CD4-positive, alpha-beta T cell (primary cell): ENCODE measurements around the gene CADPS. TPM values are rescaled to one million over a fixed set of nuclear protein-coding genes. Genes with fewer than 3 reads are reported as not detected.

Source experiments
- ATAC-seq: fragments of 200-7000 bp; cut with Tn5 transposase; one replicate; pipeline ENCODE4 v1.10.0; 2022; ENCODE audit warnings: mild to moderate bottlenecking; ENCODE audit not compliant: poor library complexity
- CTCF ChIA-PET: fragments of 350-600 bp; sonication (Branson Sonifier 250); formaldehyde crosslinking; loops from one replicate; lab custom pipeline; 2021; ENCODE audit warnings: antibody characterized with exemption, inconsistent platforms; lab: Charles Lee
- POLR2A ChIA-PET: fragments of 350-600 bp; sonication (Branson Sonifier 250); formaldehyde crosslinking; loops from one replicate; lab custom pipeline; 2021; ENCODE audit warnings: antibody characterized with exemption, inconsistent platforms; lab: Charles Lee
- DNase-seq, 14 experiments: peaks; one replicate each; pipeline ENCODE4 v3.0.0-alpha.2; 2013 to 2020; ENCODE audit warnings: mixed read lengths in 2 of 14
- H3K27ac ChIP-seq, 2 donors: one replicate each; pipeline versions ENCODE4 v1.5.1 to v1.7.0; 2013; ENCODE audit warnings: low read length in 2 of 2, low read depth in 1 of 2, mild to moderate bottlenecking in 1 of 2
- H3K27me3 ChIP-seq, 2 experiments: 1 replicate in 1 of 2; 2 replicates in 1 of 2; pipeline versions ENCODE4 v1.6.1 to v1.7.0; 2013; ENCODE audit warnings: low read length in 2 of 2, control low read depth in 1 of 2, mild to moderate bottlenecking in 1 of 2, moderate library complexity in 1 of 2; ENCODE audit not compliant: insufficient read depth in 2 of 2, control insufficient read depth in 1 of 2
- H3K36me3 ChIP-seq: one replicate; pipeline ENCODE4 v1.6.1; 2013; ENCODE audit warnings: low read length, control low read depth; ENCODE audit not compliant: insufficient read depth
- H3K4me1 ChIP-seq: one replicate; pipeline ENCODE4 v1.6.1; 2013; ENCODE audit warnings: low read length, control low read depth; ENCODE audit not compliant: insufficient read depth
- H3K4me3 ChIP-seq: one replicate; pipeline ENCODE4 v1.5.1; 2013; ENCODE audit warnings: mild to moderate bottlenecking, low read length, moderate library complexity
- H3K9me3 ChIP-seq, 2 experiments: 1 replicate in 1 of 2; 2 replicates in 1 of 2; pipeline versions ENCODE4 v1.6.1 to v1.7.0; 2013; ENCODE audit warnings: low read length in 2 of 2, mild to moderate bottlenecking in 2 of 2, control low read depth in 1 of 2, moderate library complexity in 1 of 2; ENCODE audit not compliant: control insufficient read depth in 1 of 2, insufficient read depth in 1 of 2
- H3K27ac Mint-ChIP-seq: one replicate; pipeline ENCODE4 v1.8.0; 2020; ENCODE audit warnings: mixed read lengths
- H3K27me3 Mint-ChIP-seq: one replicate; pipeline ENCODE4 v1.8.0; 2021; ENCODE audit warnings: mixed read lengths
- H3K36me3 Mint-ChIP-seq: one replicate; pipeline ENCODE4 v1.8.0; 2021; ENCODE audit warnings: low read depth, mixed read lengths
- H3K4me1 Mint-ChIP-seq: one replicate; pipeline ENCODE4 v1.8.0; 2021; ENCODE audit warnings: low read depth, mixed read lengths
- H3K4me3 Mint-ChIP-seq: one replicate; pipeline ENCODE4 v1.8.0; 2020; ENCODE audit warnings: mild to moderate bottlenecking, mixed read lengths
- H3K9me3 Mint-ChIP-seq: one replicate; pipeline ENCODE4 v1.8.0; 2020; ENCODE audit warnings: mixed read lengths
- CTCF ChIP-seq: fragments of 200-600 bp; IDR thresholded peaks from one replicate; pipeline ENCODE4 v1.8.0; 2022; ENCODE audit warnings: antibody characterized with exemption, mild to moderate bottlenecking
- intact Hi-C, 2 experiments: fragments of 100-400 bp; cut with DNase I in 1 of 2; cut with micrococcal nuclease in 1 of 2; formaldehyde crosslinking; loops; one replicate each; pipeline versions ENCODE4 v1.15.1 to v1.9.0; 2023 to 2025; cut with DNase I, micrococcal nuclease
- total RNA-seq, 174 experiments: library from RNA in 2 of 174; stranded (reverse) in 2 of 174; gene quantifications; one replicate each; pipeline ENCODE4 v1.2.3 and lab custom pipeline; 2021 to 2026

CADPS gene
- total RNA-seq, 2 experiments from 2014 or later = not detected

GRCh38 chr3:62625268-62625667 is 249.9 kb downstream of the CADPS start:
- H3K27ac Mint-ChIP-seq = no peak overlapping the region

GRCh38 chr3:62624185-62624584 is 251.0 kb downstream of the CADPS start:
- Histone ChIP-seq H3K9me3 (no peaks in the 10 kb centered on the region), H3K27ac (no peak overlapping the region), H3K27me3 (no peaks in the 10 kb centered on the region), H3K4me1 (no peaks in the 10 kb centered on the region), H3K4me3 (no peak overlapping the region), H3K36me3 (no peaks in the 10 kb centered on the region)
- Mint-ChIP-seq H3K27me3 (peaks cover 10% of the 10 kb centered on the region), H3K4me3 (no peak overlapping the region), H3K36me3 (no peaks in the 10 kb centered on the region), H3K27ac (no peak overlapping the region), H3K9me3 (no peaks in the 10 kb centered on the region), H3K4me1 (no peaks in the 10 kb centered on the region)
- ATAC-seq = no peak
- intact Hi-C loops = loop anchor here (5.0 kb wide), 2 partner anchors 1193 to 1858 kb away; partner anchors contain the start of gene C3orf49 (in 1 of the 2)
- DNase-seq = no peak
- no peak for TF ChIP-seq CTCF
- ChIA-PET CTCF (no interaction called here), POLR2A (no interaction called here)

More at GRCh38 chr3:62625268-62625667, 249.9 kb downstream of the CADPS start:
- no peaks in the 10 kb centered on the region for H3K9me3 Mint-ChIP-seq
- ChIA-PET POLR2A (no interaction called here), CTCF (no interaction called here)
- Histone ChIP-seq H3K9me3 (no peaks in the 10 kb centered on the region), H3K36me3 (no peaks in the 10 kb centered on the region), H3K27ac (no peak overlapping the region), H3K27me3 (no peaks in the 10 kb centered on the region), H3K4me1 (no peaks in the 10 kb centered on the region), H3K4me3 (no peak overlapping the region)
- intact Hi-C loops = no loop called here
- DNase-seq (no peak), ATAC-seq (no peak)
- no peak for TF ChIP-seq CTCF
- H3K36me3 Mint-ChIP-seq = no peaks in the 10 kb centered on the region
- no peak overlapping the region for H3K4me3 Mint-ChIP-seq
- no peaks in the 10 kb centered on the region for H3K4me1 Mint-ChIP-seq
- peaks cover 3% of the 10 kb centered on the region for H3K27me3 Mint-ChIP-seq

- POLR2A ChIA-PET = no interaction called here
- DNase-seq = peak in 3 of 14 experiments; percentile 12 to 26 (median 19)
Observed at GRCh38 chr3:62622553-62623174, 252.6 kb downstream of the CADPS start.

More at GRCh38 chr3:62622553-62623174, 252.6 kb downstream of the CADPS start:
- no peak for TF ChIP-seq CTCF
- Histone ChIP-seq H3K9me3 (no peaks in the 10 kb centered on the region), H3K27me3 (no peaks in the 10 kb centered on the region), H3K4me1 (no peaks in the 10 kb centered on the region), H3K4me3 (no peak overlapping the region), H3K36me3 (no peaks in the 10 kb centered on the region), H3K27ac (no peak overlapping the region)
- Mint-ChIP-seq H3K9me3 (no peaks in the 10 kb centered on the region), H3K27ac (no peak overlapping the region), H3K4me3 (no peak overlapping the region), H3K4me1 (no peaks in the 10 kb centered on the region), H3K36me3 (no peaks in the 10 kb centered on the region), H3K27me3 (peaks cover 10% of the 10 kb centered on the region)
- CTCF ChIA-PET = interaction anchor here (0.9 kb wide), 1 partner anchor 14 kb away, joined by 3 read pairs; no protein-coding TSS in a partner anchor
- intact Hi-C loops = loop anchor here (5.0 kb wide), 2 partner anchors 1195 to 1860 kb away; partner anchors contain the start of gene C3orf49 (in 1 of the 2)
- ATAC-seq = no peak
